Epithelial cell of proximal tubule (primary cell): ENCODE results near the gene CEBPB. TPM values are rescaled to one million over a fixed set of nuclear protein-coding genes. Genes with fewer than 3 reads are reported as not detected.
"Not testable (repeated sequence)": the region's sequence is repeated elsewhere in the genome, so short reads cannot be mapped to it uniquely, and the experiment has no call there.

Experiments used
- DNase-seq: peaks from one replicate; pipeline ENCODE4 v3.0.0-alpha.2; 2011; ENCODE audit warnings: low read depth
- H3K4me3 ChIP-seq: 2 replicates; pipeline ENCODE4 v1.5.1; 2011; ENCODE audit warnings: low read depth, mild to moderate bottlenecking, low read length
- total RNA-seq: library from RNA; depleted of rRNA; stranded (reverse); fragments of >200 nt; gene quantifications from 2 replicates; pipeline ENCODE4 v1.2.3, GENCODE V29; 2015
- TF ChIP-seq, protein P1 (sequence below): conservative IDR thresholded peaks from 2 replicates; pipeline ENCODE4 v1.5.1; 2012; ENCODE audit warnings: low read depth, mild to moderate bottlenecking, low read length

Gene CEBPB
- total RNA-seq, 1 donor from 2014 or later, result 24.9 TPM

GRCh38 chr20:50198180-50198666, 7.6 kb downstream of the CEBPB start:
- H3K4me3 ChIP-seq, result no peak overlapping the region
- TF ChIP-seq, protein P1, sequence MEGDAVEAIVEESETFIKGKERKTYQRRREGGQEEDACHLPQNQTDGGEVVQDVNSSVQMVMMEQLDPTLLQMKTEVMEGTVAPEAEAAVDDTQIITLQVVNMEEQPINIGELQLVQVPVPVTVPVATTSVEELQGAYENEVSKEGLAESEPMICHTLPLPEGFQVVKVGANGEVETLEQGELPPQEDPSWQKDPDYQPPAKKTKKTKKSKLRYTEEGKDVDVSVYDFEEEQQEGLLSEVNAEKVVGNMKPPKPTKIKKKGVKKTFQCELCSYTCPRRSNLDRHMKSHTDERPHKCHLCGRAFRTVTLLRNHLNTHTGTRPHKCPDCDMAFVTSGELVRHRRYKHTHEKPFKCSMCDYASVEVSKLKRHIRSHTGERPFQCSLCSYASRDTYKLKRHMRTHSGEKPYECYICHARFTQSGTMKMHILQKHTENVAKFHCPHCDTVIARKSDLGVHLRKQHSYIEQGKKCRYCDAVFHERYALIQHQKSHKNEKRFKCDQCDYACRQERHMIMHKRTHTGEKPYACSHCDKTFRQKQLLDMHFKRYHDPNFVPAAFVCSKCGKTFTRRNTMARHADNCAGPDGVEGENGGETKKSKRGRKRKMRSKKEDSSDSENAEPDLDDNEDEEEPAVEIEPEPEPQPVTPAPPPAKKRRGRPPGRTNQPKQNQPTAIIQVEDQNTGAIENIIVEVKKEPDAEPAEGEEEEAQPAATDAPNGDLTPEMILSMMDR, result no peak
- DNase-seq, result no peak

DNA sequence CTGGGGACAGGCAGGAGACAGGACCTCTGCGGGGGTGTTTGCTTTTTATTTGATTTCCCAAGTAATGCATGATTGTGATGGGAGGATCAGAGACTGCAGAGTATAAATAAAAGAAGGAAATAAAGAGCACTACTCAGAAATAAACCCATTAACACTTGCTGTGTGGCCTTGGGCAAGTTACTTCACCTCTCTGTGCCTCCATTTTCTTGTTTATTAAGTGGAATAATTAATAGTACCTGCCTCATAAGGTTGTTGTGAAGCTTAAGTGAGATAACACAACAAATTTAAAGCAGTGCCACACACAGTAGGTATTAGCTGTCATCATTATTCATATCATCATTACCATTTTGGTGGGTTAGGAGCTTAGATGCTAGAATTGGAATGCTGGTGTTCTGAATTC, 8.1 kb downstream of the CEBPB start:
- no peak overlapping the region for H3K4me3 ChIP-seq
- no peak for DNase-seq
- TF ChIP-seq, protein P1, result no peak

GRCh38 chr20:50199703-50200102, 9.1 kb downstream of the CEBPB start:
- TF ChIP-seq, protein P1, result no peak
- H3K4me3 ChIP-seq, result no peak overlapping the region
- DNase-seq, result no peak

DNA sequence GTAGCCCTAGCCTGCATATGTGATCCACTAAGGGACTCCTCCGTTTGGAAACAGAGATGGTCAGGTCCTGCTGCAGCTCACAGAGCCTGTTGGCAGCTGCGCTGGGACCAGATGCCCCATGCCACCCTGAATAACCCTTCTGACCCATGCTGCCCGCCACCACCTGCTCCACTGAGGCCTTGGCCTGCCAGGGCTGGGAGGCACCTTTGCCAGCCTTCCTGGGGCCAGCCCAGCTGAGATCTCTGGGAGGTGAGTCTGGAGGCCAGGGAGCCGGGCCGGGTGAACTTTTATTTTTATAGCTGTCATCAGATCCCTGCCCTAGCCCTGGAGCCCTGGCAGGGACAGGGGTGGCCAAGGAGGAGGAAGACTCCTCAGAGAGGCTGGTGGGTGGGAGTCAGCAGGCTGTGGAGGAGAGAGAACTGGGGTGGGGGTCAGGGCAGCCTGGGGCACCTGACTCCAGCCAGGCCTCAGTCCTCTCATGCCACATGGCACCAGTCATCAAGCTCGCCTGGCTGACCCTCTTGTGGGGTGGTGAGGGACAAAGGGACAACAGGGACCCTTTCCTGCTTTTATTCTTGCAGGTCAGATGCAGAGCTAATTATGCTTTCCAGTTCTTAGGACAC, 10.0 kb downstream of the CEBPB start:
- no peak overlapping the region for H3K4me3 ChIP-seq
- TF ChIP-seq, protein P1, result no peak
- DNase-seq, result no peak

- not testable (repeated sequence) for H3K4me3 ChIP-seq, DNase-seq
Measured at GRCh38 chr20:50201710-50202109, 11.1 kb downstream of the CEBPB start.

DNA sequence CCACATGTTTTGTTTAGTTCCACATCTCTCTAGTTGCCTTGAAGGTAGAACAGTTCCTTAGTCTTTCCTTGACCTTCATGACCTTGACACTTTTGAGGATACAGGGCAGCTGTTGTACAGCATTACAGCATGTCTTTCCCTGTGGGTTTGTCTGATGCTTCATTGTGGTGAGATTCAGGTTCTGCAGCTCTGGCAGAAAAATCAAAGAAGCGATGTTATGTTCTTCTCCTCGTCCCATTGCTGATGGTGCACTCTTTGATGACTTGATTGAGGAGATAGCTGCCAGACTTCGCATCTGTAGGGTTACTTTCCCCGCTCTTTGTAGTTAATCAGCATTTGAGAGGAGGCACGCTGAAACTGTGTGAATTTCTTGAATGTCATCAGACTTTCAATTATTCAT, 12.0 kb downstream of the CEBPB start:
- TF ChIP-seq, protein P1, result no peak
- DNase-seq, result no peak
- no peak overlapping the region for H3K4me3 ChIP-seq

DNA sequence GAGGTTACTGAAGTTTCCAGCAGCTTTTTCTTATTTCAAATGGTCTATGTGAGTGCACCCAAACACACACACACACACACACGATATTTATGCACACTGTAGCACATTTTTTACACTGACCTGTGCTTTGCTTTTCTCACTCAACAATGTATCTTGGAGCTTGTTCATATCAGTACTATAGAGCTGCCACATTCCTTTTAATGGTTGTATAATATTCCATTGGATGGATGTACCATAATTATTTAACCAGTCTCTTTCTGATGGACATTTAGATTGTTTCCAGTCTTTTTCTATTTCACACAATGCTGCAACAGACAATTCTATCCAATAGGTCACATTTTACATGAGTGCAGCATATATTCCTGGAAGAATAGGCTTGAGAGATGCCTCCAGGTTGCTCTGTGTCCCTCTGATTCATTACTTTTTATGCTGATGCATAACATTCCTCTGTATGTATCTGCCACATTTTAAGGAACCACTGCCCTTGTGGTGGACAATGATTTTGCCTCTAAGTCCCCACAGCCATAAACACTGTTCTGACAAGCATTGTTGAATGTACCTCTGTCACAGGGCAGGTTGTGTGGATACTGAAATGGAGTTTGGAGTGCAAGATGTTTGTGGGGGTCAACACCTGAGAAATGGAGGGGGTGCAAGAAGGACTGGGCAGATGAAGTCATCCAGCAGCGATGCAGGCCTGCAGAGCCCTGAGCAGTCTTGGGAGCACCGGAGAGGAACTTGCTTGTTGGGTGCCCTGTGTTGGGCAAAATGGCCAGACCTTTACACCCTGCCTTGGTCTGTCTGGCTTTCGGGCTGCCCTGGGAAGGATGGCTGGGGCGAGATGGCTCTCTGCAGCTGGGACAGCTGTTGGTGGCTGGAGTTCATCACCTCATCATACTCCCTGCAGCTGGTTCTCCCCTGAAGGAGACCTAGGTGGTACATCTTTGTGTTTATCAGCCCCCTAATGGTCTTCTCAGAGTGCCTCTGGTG, 13.6 kb downstream of the CEBPB start:
- TF ChIP-seq, protein P1, result no peak
- DNase-seq, result no peak

More for the DNA sequence above, 13.6 kb downstream of the CEBPB start:
- H3K4me3 ChIP-seq, result no peak overlapping the region
